ENCODE results near the gene WNK1. TPM values are rescaled to one million over a fixed set of nuclear protein-coding genes. Genes with fewer than 3 reads are reported as not detected.
A peak's percentile ranks its signal among the peaks of the same experiment; 100 is the strongest.

WNK1 gene
- total and polyA plus RNA-seq, 7 donors, result 40.7 to 272 (median 230) TPM

- intact Hi-C loops (cut with DNase I), result no loop called here
- H3K4me3 ChIP-seq, result no peak overlapping the region
- H3K27ac ChIP-seq, result no peak overlapping the region
- TF ChIP-seq, protein P1, sequence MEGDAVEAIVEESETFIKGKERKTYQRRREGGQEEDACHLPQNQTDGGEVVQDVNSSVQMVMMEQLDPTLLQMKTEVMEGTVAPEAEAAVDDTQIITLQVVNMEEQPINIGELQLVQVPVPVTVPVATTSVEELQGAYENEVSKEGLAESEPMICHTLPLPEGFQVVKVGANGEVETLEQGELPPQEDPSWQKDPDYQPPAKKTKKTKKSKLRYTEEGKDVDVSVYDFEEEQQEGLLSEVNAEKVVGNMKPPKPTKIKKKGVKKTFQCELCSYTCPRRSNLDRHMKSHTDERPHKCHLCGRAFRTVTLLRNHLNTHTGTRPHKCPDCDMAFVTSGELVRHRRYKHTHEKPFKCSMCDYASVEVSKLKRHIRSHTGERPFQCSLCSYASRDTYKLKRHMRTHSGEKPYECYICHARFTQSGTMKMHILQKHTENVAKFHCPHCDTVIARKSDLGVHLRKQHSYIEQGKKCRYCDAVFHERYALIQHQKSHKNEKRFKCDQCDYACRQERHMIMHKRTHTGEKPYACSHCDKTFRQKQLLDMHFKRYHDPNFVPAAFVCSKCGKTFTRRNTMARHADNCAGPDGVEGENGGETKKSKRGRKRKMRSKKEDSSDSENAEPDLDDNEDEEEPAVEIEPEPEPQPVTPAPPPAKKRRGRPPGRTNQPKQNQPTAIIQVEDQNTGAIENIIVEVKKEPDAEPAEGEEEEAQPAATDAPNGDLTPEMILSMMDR (IDR thresholded peaks at IDR 0.05), result no peak
- no peaks in the 10 kb centered on the region for H3K36me3 ChIP-seq (ENCODE audit: insufficient read depth in 1 of 2, low read depth in 1 of 2)
- no peaks in the 10 kb centered on the region for H3K27me3 ChIP-seq (ENCODE audit: insufficient read depth in 3 of 3, low read length in 2 of 3)
- DNase-seq (no peak), ATAC-seq (no peak)
- no peaks in the 10 kb centered on the region for H3K9me3 ChIP-seq
- H3K4me1 ChIP-seq, result peaks cover 59% of the 10 kb centered on the region
These were observed 48.0 kb downstream of the WNK1 start for GRCh38 chr12:800401-800800.

- peak in 1 of 4 donors; percentile 45 for ATAC-seq
- H3K4me3 ChIP-seq, result no peak overlapping the region
- H3K27ac ChIP-seq, result no peak overlapping the region
- WGBS, 3 donors, result 26 to 33% (median 29%) methylated on average over 3 of the region's 3 CpGs
- H3K4me1 ChIP-seq, result peaks cover 57% of the 10 kb centered on the region
- H3K9me3 ChIP-seq, result no peaks in the 10 kb centered on the region
- intact Hi-C loops (cut with DNase I), result no loop called here
- H3K36me3 ChIP-seq (ENCODE audit: insufficient read depth in 1 of 2, low read depth in 1 of 2), result no peaks in the 10 kb centered on the region
- DNase-seq, result no peak
- no peaks in the 10 kb centered on the region for H3K27me3 ChIP-seq (ENCODE audit: insufficient read depth in 3 of 3, low read length in 2 of 3)
- TF ChIP-seq, protein P1 (IDR thresholded peaks at IDR 0.05), result no peak
These were observed 50.1 kb downstream of the WNK1 start for GRCh38 chr12:802242-803120.

DNA sequence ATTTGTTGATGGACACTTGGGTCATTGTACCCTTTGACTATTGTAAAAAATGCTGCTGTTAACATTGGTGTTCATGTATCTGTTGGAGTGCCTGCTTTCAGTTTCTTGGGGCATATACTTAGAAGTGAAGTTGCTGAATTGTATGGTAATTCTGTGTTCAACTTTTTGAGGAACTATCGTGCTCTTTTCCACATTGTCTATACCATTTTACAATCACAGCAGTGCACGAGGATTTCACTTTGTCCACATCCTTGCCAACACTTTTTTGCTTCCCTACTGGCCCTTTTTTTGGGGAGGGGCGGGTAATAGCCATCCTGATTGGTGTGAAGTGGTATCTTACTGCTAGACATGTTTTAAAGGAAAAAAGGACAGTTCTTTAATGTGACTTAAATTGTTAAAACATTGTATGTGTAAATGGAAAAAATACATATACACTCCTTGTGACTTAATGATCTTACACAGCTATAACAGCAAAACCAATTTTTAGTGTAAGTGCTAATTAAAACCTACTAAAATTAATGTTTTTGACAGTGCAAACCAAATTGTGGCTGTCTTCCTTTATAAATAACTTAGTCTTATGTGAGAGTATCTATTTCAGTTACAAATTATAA is 52.7 kb downstream of the WNK1 start:
- Histone ChIP-seq H3K27me3 (ENCODE audit: insufficient read depth in 3 of 3, low read length in 2 of 3) (no peaks in the 10 kb centered on the region), H3K36me3 (ENCODE audit: insufficient read depth in 1 of 2, low read depth in 1 of 2) (no peaks in the 10 kb centered on the region), H3K9me3 (no peaks in the 10 kb centered on the region), H3K4me1 (peaks cover 61% of the 10 kb centered on the region), H3K27ac (no peak overlapping the region), H3K4me3 (no peak overlapping the region)
- DNase-seq (no peak), ATAC-seq (no peak)
- TF ChIP-seq, protein P1 (IDR thresholded peaks at IDR 0.05), result no peak
- 62 to 81% (median 67%) methylated on average over 3 of the region's 3 CpGs for WGBS, 3 donors
- intact Hi-C loops (cut with DNase I), result no loop called here

- DNase-seq, result no peak
- Histone ChIP-seq H3K9me3 (no peaks in the 10 kb centered on the region), H3K4me3 (no peak overlapping the region), H3K4me1 (peaks cover 67% of the 10 kb centered on the region), H3K27me3 (ENCODE audit: insufficient read depth in 3 of 3, low read length in 2 of 3) (no peaks in the 10 kb centered on the region), H3K27ac (peak overlapping the region; percentile 14), H3K36me3 (ENCODE audit: insufficient read depth in 1 of 2, low read depth in 1 of 2) (no peaks in the 10 kb centered on the region)
- intact Hi-C loops (cut with DNase I), result no loop called here
- ATAC-seq, result peak in 1 of 4 donors; percentile 18
- 69 to 85% (median 73%) methylated on average over 3 of the region's 3 CpGs for WGBS, 3 donors
- TF ChIP-seq, protein P1 (IDR thresholded peaks at IDR 0.05), result no peak
These were observed 53.9 kb downstream of the WNK1 start for GRCh38 chr12:806200-806791.
